DLD1 (cell line): Measurements from ENCODE around the gene MTARC2.

Source experiments
- in situ Hi-C: cut with HindIII; loops from 2 replicates; pipeline ENCODE4 v1.10.0; 2017; ENCODE audit warnings: low sequenced_read_pairs

MTARC2 gene

DNA sequence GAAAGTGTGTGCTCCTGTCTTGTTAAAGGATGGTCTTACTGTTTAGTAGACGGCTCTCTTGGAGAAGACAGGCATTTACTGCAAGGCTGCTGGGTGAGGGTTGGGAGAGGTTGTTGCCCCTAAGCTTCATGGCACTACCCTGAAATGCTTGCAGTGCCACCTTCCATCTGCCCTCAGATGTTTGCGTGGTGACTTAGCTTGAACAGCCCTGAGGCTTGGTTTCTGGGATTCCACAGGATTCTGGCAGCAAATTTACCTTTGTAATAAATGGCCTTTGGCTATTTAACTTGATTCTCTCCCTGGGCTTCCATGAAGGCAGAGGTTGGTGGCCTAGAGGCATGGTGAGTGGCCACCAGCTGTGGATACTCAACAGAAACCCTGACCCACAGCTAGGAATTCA, 50.2 kb downstream of the MTARC2 start:
- in situ Hi-C loops = no loop called here

DNA sequence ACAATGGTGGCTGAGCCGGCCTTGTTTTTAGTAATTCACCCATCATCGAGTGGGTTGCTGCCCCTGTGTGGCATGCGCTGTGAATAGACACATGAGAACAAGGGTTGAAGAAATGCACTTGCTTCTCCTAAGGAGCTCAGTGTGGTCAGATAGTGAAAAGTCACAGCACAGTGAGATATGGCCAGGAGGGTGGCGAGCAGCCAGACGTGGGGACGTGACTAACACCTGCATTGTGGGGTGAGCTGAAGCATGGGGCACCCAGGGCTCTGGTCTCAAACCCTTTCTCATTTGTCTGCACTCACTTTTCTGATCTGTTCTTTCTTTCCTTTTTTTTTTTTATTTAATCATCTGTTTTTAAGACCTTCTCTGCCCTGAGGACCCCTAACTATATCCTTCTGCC, 52.1 kb downstream of the MTARC2 start:
- in situ Hi-C loops = no loop called here

DNA sequence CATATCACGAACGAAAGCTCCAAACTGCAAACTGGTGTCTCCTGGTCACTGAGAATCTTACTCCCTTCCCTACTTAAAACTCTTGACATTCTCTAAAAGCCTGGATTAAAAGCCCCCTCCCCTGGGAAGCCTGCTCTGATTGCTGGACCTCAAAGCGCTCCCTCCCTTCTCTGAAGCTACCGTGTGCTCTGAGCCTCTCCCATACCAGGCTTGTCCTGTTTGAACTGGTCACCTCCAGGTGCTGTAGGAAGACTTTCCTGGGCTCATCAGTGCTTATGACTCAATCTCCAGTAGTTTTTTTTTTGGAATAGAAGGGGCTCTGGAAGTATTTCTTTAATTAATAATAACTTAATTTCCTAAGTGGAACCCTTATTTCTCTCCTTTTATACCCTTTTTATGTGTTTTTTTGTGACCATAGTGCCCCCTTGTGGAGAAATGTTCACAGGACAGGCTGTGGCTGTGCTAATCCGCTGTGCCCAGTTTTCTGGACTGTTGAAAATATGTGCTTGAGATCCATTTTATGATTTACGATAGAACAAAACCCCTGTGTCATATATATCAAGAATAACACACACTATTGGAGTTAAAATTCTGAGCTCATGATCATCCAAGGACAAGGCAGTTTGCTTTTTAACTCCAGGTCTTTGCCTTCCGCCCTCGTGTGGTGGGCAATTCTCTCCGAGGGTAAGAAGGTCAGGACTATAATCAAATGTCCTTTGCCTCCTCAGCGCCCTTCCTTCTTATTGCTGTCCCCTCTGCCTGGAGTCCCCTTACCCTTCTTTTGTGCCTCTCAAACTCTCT, 55.5 kb downstream of the MTARC2 start:
- in situ Hi-C loops = no loop called here

DNA sequence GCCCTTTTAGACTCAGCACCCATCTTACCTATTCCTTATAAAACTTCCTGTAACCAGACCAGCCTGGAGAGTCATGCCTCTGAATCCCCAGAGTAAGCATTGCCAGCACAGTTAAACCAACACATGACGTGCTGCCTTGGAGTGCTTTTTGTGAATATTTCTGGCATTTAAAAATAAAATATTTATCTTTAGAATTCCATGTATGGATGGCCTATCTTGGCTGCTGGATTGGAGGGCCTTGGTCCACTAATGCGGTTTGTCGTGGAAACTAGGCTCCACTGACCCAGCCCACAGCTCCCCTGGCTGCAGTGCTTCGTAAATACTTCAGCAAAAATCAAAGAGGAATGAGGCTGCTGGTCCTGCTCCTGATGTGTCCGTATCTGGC, 56.1 kb downstream of the MTARC2 start:
- in situ Hi-C loops = no loop called here

DNA sequence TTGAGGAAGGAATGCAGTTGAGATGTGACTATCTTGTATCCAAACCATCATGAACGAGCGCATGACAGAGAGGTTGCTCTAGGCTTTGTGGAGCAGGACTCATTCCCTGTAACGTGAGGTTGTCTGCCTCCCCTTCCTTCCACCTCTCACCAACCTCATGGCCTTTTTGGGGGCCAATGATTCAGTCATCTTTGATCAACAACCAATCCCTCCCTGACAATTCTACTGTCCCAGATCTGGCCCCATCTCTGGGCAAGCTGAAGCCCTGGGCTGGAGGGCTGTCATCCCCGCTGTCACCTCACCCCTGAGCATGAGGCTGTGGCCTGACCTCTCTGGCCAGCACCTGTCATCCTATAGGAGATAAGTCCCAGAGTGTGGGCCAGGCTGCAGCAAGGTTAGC, 58.3 kb downstream of the MTARC2 start:
- in situ Hi-C loops = no loop called here

DNA sequence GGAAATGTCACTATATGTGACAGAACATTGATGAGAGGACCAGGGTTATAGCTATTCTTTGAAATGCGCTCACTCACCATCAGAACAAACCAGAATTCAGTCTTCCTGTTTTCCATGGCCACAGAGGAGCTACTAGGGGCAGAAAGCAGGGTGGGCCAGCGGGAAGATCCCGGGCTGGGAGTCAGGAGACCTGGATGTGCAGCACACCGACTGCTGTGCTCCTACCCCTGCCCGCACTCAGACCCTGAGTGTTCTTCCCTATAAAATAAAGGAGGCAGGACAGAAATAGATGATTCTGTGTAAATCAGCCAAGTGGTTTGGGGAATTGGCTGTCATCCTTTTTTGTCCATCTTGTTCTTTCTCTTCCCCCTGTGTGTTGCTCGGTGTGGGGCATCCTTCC, 59.6 kb downstream of the MTARC2 start:
- in situ Hi-C loops = no loop called here

DNA sequence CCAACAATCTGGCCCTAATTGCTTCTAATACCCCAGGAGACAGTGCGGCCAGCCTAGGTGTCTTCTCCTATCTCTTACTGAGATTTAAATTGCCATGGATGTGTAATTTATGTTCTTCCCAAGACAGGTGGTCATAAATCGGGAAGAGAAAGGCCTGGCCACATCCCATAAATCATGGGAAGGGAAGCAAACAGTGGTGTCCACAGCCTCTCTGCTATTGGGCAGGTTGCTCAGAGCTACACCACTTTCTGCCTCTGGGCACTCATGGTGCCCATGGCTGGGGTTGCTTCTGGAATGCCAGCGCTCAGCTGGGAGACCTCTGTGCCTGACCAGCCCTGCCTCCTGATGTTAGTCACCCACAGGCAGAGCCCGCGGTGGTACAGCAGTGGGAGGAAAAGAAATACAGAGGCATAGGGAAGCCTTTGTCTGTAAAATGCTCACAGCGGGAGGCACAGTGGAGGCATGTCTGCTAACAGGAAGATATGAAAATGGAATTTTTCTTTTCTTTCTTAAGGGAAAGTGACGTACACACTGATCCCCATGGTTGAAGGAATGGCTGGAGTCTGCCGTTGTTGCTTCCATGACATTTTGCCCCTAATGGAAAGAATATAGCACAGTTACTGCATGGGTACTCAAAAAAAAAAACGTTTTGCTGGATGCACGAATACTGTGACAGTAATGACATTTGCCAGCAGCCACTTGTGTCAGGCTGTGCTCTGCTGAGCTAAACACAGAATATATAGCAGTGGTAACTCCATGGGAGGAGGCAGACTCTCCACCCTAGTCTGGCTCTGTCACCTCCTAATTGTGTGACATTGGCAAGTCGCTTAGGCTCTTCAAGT, 60.4 kb downstream of the MTARC2 start:
- in situ Hi-C loops = no loop called here

DNA sequence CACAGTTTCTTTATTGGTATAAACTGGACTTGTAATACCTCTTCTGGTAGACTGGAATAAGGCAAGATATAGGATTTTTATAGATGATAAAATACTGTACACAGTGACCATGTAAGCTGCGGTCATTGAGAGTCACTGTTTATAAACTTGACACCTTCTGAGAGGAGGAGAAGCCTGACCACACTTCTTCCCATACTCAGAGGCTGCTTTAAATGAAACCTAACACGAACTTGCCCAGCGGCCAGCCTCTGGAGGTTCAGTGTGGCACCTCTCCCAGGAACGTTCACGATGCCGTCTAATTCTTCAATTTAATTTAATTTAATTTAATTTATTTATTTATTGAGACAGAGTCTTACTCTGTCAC, 61.0 kb downstream of the MTARC2 start:
- in situ Hi-C loops = no loop called here

DNA sequence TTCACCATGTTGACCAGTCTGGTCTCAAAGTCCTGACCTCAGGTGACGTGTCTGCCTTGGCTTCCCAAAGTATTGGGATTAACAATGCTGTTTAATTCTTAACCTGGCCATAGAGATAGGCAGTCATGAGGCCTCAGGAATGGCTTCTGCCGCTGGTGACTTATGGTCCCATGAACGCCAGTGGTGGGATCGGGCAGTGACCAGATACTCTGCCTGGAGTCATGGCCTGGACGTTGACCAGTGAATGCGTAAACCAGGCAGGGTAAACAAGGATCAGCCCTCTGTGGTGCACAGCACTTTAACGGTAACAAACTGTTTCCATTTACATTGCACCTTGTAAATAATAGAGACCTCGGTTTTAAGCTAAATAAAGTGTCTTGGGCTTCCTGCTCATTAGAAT, 61.6 kb downstream of the MTARC2 start:
- in situ Hi-C loops = no loop called here

DNA sequence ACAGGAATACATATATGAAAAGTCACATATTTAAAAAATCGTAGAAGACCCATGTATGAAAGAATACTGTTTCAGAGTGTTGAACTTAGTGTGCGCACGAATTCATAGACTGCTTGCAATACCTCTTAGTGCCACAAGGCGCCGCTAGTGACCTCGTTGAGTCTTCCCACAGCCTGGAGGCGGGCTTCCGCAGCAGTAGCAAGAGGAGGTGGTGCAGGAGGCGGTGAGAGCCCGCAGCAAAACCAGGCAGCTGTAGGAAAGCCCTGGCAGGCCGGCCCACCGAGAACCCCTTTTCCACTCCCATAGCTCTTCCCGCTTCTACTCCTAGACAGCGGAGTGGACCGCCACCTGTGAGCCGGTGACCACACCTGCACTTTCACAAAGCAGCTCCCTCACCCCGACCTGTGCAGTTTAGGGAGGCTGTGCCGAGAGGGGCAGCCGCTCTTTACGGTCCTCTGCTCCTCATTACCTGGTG, 62.1 kb downstream of the MTARC2 start:
- in situ Hi-C loops = no loop called here

DNA sequence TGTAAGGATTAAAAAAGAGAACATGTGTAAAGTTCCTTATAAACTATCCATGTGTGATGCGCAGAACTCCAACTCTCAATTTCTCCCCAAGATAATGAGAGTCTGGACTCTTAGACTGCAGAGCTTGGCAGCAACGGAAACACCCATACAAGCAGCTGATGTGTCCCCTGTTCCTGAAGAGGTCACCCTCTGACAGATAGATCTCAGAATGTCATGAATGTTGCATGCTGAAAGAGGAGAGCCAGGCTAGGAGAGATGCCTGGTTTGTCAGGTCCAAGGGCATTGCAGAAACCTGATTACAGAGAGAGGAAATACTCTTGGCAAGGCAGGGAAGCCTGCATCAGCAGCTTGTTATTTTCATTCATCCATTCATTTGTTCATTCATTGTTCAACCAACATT, 62.8 kb downstream of the MTARC2 start:
- in situ Hi-C loops = no loop called here

DNA sequence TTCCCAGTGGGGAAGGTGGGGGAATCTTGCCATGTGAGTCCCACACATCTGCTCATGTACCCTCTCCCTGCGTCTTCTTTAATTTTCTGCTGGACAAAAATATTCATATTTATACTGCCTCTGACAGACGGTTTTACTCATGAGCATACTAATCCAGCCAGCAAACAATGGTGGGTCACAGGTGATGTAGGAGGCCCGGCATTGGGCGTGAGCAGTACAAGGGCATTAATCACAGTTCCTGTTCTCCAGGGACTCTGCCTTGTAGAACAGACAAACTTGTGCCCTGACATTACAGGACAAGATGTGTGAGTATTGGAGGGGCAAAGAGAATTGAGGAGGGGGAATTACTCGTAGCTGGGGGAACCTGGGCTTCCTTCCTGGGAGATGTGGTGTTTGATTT, 63.6 kb downstream of the MTARC2 start:
- in situ Hi-C loops = no loop called here

DNA sequence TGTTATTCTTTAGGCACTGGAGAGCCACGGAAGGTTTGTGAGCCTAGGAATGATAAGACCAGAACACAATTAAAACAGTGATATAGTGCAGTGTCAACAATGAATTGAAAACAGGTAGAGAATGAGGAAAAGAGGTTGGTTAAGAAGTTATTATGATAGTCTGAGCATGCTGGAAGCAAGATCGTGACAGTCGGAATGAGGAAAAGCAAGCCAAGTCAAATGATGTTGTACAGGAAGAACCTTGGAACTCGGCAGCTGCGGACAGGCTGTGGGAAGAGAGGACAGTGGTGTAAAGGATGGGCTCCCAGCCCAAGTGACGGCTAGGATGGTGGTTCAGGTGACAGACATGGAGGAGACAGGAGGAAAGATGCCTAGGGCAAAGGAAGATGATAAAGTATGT, 64.2 kb downstream of the MTARC2 start:
- in situ Hi-C loops = no loop called here

DNA sequence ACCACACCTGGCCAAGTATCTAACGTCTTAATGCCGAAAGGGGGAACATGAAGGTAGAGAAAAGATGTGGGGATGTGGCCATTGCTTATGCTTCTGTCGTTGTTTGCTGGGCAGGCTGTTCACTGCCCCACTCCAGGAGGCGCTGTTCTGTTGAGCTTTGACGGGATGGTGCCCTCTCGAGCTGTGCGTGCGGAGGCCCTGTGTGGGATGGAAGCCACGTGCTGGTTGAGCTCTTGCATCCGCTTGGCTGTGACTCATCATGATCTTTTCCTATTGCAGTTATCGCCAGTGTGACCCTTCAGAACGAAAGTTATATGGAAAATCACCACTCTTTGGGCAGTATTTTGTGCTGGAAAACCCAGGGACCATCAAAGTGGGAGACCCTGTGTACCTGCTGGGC, 64.9 kb downstream of the MTARC2 start:
- in situ Hi-C loops = no loop called here

DNA sequence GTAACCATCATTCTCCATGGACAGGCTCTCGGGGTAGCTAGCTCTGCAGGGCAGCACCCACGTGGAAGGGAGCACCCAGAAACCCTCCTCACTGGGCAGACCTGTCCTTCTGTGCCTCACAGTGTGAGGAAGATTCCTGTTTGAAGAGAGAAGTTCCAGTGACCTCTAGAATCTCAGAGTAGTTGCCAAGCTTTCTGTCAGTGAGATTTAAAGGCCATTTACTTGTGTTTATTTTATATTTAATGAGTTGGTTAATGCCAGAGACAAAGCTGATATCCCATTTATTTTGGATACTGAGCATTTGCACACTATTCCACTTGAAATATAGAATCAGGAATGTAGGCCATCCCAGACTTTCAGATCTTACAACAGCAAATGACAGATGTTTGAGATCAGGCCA, 67.3 kb downstream of the MTARC2 start:
- in situ Hi-C loops = no loop called here

DNA sequence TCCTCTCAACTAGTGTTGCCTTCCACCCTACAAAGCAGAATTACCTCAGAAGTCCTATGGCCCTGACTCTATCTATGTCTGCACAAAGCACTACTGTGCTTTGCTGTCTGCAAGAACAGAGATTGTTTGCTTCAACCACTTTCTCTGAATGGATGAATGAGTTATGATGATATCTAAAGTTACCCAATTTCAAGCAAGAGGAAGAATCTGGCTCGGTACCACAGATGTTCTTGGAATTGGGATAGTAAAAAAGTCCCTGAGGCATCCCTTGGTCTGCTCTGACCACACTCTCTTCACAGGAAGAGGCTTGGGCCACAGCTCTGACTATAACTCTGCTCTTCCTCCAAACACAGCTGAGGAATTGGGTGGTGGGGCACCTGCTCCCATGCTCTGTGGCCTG, 69.8 kb downstream of the MTARC2 start:
- in situ Hi-C loops = no loop called here

DNA sequence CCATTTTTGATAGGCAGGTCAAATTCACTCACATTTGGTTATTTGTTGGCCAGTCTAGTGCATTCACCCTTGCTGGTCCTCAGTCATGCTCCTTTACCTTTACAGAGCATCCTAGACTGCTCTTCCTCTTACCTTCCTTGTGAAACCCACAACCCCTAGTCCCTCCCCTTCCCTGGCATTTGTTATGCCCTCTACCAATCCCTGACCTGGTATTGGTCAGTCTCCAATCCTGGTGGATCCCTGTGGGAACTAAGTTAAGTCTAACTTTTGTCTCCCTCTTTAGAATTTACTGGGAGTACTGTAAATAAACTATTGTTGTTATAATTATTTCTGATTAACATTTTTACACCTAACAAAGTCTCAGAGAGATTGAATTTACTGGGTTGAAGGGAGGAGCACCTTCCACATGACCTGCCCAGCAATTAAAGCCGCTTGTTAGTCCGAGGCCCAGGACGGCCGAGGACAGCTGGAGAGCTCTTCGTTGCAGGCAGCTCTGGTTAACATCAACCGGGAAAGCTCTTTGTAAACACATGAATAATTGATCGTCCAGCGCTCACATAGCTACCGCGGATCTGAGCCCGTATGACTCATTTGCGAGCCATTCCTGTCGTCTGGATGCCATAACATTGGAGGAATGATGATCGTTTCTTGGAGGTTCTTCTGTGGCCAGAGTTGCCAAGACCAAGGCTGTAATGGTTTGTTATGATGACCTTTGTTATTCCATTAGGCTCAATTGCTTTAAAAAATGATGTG, 70.5 kb downstream of the MTARC2 start:
- in situ Hi-C loops = no loop called here

DNA sequence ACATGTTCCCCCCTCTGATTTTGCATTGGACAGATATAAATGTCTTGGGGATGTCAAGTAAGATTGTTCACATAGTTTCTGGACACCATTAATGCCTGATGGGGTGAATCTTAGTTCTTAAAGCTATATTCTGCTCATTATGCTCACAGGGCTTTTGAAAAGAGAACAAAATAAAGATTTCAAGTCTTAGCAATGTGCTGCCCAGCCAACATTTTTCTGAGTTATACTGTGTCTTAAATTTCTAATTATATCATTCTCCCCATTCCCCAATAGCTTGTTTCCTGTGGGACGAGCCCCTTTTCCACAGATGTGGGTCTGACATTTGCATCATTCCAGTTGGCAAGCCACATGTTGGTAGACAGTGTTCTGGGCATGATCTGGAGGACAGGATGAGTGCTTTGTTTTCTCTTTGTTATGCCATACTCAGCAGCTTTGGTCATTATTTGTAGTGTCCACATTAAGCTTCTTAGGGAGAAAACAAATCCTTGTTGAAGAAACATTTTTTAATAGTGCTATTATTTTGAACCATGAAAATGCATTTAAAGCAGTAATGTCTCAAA, 71.4 kb downstream of the MTARC2 start:
- in situ Hi-C loops = no loop called here

DNA sequence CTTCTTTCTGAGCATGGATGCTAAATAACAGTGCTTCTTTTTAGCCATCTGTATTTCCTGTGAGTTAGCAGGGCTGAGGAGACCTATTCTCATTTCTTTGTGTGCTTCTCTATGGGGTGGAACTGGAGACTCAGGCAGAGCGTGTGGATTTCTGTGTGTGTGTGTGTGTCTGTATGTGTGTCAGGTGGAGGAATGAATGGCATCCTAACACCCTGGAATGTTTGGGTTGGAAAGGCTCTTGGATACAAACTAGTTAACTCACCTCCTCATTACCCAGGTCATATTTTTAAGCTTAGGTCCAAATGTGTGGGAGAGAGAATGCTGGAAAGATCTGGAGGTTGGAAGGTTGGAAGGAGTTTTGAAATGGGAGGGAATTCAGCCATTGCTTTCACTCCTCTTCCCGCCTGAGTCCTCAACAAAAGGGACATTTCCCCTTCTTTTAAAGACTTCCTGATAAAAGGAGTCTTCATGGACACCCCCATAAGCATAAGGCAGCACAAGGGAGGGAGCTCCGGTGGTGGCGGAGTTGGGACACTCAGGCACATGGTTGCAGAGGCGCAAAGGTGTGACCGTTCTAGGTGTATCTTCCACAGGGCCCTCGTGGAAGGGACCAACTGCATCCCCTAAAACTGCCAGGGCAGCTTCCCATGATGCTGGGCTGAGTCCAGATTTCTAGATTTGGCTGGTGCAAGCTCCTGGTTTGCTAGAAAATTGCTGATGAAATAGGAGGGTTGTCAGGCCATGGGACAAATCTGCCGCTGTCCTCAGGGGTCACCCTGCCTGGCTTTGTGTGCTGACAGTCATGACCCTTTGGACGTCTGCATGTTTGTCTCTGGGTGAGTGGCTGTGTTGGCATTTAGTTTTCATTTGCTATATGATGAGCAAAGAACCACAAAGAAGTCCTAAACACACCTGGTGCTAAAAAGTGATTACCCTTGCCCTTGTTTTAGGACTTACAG, 76.2 kb downstream of the MTARC2 start:
- in situ Hi-C loops = no loop called here
